Measurements from ENCODE around the gene TGFB3.
A peak's percentile ranks its signal among the peaks of the same experiment; 100 is the strongest.
"Not testable (repeated sequence)": the region's sequence is repeated elsewhere in the genome, so short reads cannot be mapped to it uniquely, and the experiment has no call there.

The TGFB3 gene

DNA sequence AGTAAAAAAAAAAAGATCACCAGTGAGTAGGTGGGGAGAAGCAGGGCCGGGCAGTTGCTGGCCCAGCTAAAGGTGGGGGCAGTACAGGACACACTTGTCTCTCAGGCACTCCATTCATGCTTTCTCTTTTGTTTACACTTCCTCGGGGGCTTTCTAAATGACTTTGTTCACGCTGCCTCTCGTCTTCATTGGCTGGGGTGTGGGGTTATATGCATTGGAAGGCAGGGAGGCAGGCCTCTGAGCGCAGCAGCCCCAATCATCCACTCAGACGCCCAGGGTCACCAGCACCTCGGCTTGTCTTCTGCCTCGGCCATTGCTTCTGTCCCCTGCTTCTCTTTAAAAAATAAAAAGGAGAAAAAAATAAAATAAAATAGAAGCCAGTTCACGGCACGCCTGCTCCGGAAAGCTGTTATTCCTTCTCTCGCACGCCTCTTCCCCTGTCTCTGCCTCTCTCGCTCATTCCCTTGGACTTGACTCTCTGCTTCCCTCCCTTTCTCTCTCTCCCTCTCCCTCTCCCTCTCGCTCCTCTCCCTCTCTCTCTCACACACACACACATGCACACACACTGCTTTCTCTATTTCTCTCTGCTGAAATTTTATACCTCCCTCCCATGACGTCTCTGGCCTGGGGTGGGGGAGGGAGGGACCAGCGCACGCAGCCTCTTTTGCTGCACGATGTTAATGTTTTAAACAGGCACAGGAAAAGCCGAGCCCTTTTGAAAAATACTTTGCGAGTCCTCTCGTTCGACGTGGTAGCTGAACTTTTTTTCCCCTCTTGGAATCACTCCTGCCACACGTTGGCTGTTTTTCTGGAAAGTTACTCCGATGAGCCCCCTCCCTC is at the start of gene TGFB3:
TGFB3 (minus strand) TSS at position 570 of the 840 bp plus-strand sequence. CDS start 1,102 bp downstream, outside the sequence.
- peak; percentile 91 for DNase-seq (ENCODE audit: low spot score)

DNA sequence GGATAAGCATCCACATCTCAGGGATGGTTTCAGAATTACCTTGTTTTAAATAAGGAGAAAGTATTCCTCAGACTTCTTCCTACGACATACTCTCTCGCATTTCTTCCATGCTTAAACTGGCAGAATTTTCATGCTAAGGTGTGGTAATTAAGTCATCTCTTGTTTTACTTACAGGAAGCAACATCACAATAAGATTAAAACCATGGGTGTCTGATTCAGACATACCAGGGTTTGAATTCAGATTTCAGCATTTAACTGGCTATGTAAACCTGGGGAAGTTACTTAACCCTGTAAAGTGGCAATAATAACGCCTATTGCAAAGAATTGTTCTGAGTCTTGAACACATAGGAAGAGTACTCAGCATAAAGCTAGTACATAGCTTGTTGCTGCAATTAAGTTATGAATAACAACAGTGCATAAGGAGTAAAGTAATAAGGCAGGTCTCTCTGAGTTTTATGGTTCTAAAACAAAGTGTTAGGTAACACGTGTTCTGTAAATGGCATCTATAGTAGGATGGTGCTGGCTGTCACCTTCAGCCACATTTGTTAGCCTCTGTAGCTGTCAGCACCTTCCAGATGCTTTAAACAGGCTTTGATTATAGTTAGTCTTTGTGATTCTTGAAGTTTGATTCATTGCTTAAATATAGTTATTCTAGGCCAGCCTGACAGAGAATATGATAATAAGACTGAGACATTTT is 42.6 kb upstream of the TGFB3 start:
- DNase-seq (ENCODE audit: low spot score): no peak

- DNase-seq (ENCODE audit: low spot score): no peak
These were observed 42.0 kb upstream of the TGFB3 start for GRCh38 chr14:76023757-76024156.

DNA sequence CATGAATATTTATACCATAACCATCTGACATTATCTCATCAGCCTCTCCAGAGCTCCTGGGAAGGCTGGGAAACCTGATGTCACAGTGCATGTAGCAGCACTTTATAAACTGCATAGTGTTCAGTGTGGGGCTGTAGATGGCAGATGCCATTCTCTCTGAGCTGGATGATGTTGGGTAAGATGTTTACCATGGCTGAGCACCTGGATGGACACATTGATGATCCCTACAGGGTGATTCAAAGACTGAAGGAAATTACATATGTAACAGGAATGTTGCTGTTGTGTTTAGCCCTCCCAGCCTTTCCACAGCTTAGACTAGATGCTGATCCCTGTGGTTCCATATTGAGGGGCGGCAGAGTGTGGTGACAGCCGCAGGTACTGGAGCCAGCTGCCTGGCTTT is 41.2 kb upstream of the TGFB3 start:
- DNase-seq (ENCODE audit: low spot score): no peak

DNA sequence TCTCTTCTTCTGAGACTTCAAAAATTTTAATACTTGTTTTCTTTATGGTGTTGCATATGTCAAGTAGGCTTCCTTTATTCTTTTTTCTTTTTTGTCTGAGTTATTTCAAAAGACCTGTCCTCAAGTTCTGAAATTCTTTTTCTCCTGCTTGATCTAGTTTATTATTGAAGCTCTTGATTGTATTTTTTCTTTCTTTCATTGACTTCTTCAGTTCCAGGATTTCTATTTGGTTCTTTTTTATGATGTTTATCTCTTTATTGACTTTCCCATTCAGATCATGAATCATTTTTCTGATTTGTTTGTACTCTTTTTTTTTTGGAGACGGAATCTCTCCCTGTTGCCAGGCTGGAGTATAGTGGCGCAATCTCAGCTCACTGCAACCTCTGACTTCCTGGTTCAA is 37.9 kb upstream of the TGFB3 start:
- no peak for DNase-seq (ENCODE audit: low spot score)

- no peak for DNase-seq (ENCODE audit: low spot score)
These were observed 33.9 kb upstream of the TGFB3 start for GRCh38 chr14:76015668-76016067.

DNA sequence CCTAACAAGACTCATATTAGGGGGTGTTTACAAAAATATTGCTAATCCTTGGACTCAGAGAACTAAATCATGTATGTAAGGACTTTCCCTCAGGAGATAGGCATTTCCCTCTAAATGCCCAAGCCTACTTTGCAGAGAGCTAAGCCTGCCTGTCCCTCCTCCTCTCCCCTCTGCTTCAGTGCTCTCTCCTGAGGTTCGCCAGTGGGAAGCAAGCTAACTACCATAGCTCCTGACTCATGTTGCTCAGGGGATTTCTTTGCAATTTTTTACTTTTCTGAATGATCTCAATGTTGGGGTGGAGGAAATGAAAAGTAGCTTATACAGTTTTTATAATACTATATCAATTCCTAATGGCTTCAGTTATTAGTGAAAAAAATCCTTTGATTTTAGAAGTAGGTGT is 33.4 kb upstream of the TGFB3 start:
- no peak for DNase-seq (ENCODE audit: low spot score)

GRCh38 chr14:76012354-76012753 is 30.6 kb upstream of the TGFB3 start:
- DNase-seq (ENCODE audit: low spot score): no peak

DNA sequence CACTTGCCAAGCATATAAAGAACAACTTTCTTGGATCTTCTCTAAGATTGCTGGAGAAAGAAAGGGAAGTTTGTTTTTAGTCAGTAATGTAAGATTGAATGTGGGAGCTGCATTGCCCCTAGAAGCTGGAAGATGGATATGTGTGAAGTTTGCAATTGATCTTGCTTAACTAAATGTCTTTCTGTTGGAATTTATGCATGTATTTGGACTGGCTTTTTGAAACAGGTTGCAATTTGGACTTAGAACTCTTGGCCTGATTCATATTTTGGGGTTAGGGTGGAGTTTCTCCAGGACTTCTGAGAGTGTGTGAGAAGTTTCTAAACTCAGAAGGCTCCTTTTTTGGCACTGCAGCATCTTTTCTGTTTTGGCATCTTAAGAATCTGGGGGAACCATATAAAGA is 30.1 kb upstream of the TGFB3 start:
- DNase-seq (ENCODE audit: low spot score): no peak

GRCh38 chr14:76009627-76010026 is 27.8 kb upstream of the TGFB3 start:
- not testable (repeated sequence) for DNase-seq (ENCODE audit: low spot score)

DNA sequence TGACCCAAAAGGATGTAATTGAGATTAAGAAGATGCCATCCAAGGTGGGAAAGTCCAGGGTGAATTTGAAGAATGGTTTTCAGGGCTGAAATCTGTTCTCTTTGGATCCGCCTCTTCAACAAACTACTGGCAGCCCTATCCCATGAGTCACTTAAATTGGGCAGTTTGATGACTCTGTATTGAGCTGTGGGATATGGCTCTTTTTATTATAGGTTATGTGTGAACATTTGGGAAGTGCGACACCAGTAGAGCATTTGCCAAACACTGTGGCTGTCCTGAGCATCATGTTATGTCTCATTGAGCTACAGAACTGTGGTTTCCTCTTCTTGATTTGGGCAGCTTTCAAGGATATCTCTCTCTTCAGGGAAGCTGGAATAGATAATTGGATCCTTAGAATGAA is 26.1 kb upstream of the TGFB3 start:
- no peak for DNase-seq (ENCODE audit: low spot score)

DNA sequence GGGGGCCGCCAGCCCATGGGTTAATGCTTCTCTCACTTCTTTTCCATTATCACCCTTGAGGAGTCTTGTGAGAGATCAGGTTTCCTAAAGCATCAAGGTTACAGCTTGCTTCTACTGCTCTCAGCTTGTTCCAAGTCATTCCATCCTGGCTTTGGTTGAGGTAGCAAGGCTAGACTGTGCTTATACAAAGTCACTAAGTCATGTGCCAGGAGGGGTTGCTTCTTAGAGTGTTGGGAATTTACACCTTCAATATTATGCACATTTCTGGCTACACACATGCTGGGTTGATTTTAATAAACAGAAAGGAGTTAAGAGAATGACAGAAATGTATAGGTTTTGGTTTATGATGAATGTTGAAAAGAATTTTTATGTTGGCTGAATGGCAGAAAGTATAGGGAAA is 25.6 kb upstream of the TGFB3 start:
- no peak for DNase-seq (ENCODE audit: low spot score)

GRCh38 chr14:76006253-76006652 is 24.5 kb upstream of the TGFB3 start:
- DNase-seq (ENCODE audit: low spot score): no peak

DNA sequence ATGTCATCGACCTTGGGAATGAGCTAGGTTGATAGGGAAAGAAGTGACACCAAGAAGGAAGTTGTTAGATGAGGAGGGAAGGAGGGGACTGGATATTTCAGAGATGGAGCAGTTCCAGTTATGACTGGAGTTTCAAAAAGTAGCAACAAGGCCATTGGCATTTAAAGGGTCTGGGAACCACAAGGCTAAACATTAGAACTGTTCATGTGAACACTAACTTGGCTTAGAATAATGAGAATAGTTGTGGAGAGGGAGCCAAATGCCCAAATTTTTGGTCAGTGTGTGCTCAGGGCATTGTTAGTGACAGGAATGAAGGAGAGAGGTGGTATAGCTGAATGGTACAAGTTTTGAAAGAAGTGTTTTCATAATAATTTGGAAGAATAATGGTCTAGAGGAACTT is 20.6 kb upstream of the TGFB3 start:
- no peak for DNase-seq (ENCODE audit: low spot score)

- no peak for DNase-seq (ENCODE audit: low spot score)
These were observed 17.9 kb upstream of the TGFB3 start for GRCh38 chr14:75999511-76000190.

DNA sequence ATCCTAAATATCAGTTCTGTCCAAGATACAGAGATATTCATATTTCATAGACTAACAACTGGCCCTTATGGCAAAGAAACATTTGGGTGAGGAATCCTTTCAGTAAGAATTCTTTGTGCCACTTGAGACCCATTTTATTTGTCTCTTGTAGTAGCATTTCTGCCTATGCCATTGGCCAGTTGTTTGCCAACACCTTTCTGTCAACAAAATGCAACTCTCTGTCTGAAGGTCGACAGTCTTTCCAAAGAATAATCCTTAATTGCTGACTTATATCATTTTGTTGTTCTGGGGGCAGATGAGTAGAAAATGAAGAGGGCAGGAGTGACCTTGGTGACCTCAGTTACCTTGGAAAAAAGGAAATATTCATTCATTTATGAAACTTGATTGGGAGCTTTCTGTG is 14.7 kb upstream of the TGFB3 start:
- no peak for DNase-seq (ENCODE audit: low spot score)

- peak; percentile 74 for DNase-seq (ENCODE audit: low spot score)
These were observed 13.7 kb upstream of the TGFB3 start for GRCh38 chr14:75995372-75996041.

- DNase-seq (ENCODE audit: low spot score): no peak
These were observed 11.8 kb upstream of the TGFB3 start for GRCh38 chr14:75993567-75994041.

- DNase-seq (ENCODE audit: low spot score): no peak
These were observed 10.0 kb upstream of the TGFB3 start for GRCh38 chr14:75991753-75992152.

DNA sequence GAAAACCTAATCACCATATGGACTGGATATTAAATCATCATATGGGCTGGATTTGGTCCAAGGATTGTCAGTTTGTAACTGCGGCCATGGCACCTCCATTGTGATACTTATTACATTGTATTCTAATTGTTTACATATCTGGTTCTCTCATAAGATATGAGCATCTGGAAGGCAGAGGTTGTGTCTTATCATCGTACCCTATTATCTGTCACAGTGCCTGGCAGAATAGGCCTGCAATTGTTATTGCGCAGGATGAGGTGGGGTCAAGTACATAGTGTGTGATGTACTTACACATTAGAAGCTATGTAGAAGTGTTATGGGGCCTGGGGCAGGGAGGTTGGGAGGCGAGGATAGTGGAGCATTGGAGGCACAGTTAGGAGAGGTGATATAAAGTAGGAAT is 8.5 kb upstream of the TGFB3 start:
- DNase-seq (ENCODE audit: low spot score): no peak

GRCh38 chr14:75989134-75989533 is 7.3 kb upstream of the TGFB3 start:
- DNase-seq (ENCODE audit: low spot score): no peak
